ENCODE measurements around the gene SREK1. TPM values are rescaled to one million over a fixed set of nuclear protein-coding genes. Genes with fewer than 3 reads are reported as not detected.
A peak's percentile ranks its signal among the peaks of the same experiment; 100 is the strongest.
"Not testable (repeated sequence)": the region's sequence is repeated elsewhere in the genome, so short reads cannot be mapped to it uniquely, and the experiment has no call there.

Gene SREK1
- total and polyA plus RNA-seq, 9 of the 15 experiments (the other 6 are each of a cell fraction or from before 2014, with no cell fraction given), result 40.8 to 128 (median 81.9) TPM

DNA sequence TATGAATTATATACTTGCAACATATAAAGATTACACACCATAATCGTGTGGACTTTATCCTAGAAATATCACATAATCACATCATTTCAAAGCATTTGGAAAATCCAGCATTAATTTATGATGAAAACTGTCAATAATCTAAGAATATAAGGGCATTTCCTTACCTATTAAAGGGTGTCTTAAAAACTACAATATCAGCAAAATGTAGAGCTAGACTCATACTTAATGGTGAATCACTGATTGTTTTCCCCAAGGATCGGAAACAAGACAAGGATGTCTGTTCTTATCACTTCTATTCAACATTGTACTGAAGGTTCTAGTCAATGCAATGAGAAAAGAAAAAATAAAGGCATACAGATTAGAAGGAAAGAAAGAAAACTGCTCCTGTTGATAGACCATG lies 8.0 kb upstream of the SREK1 start:
- BruUV-seq (replicated peaks), result no TSS peak
- Histone ChIP-seq H3K9me1 (ENCODE audit: control insufficient read depth, insufficient read depth, low read length) (no peaks in the 10 kb centered on the region), H3K27ac (ENCODE audit: extremely low read depth, low read depth, low read length) (no peak overlapping the region), H3K4me3 (no peak overlapping the region), H3K79me2 (ENCODE audit: control insufficient read depth, insufficient read depth, low read length) (no peaks in the 10 kb centered on the region), H3K4me1 (replicated peaks in 1 of 2; ENCODE audit: control insufficient read depth in 2 of 2, insufficient read depth in 2 of 2, low read length in 2 of 2) (peaks cover 0 to 11% of the 10 kb centered on the region in 2 experiments; a peak in 4 of 5 replicates), H3K36me3 (ENCODE audit: control insufficient read depth, insufficient read depth, low read length) (no peaks in the 10 kb centered on the region), H3K4me2 (ENCODE audit: insufficient read depth, low read length) (no peak overlapping the region), H3K9me3 (replicated peaks; ENCODE audit: control insufficient read depth, insufficient read depth, low read depth, low read length) (no peaks in the 10 kb centered on the region), H4K20me1 (replicated peaks; ENCODE audit: control insufficient read depth, insufficient read depth, low read length) (no peaks in the 10 kb centered on the region), H3K9ac (ENCODE audit: insufficient read depth in 1 of 2, low read depth in 2 of 2, low read length in 2 of 2) (no peak overlapping the region), H2AFZ (ENCODE audit: low read depth, low read length) (no peak overlapping the region), H3K27me3 (ENCODE audit: control insufficient read depth in 2 of 2, insufficient read depth in 2 of 2, low read length in 2 of 2) (no peaks in the 10 kb centered on the region)
- WGBS (ENCODE audit: insufficient coverage, low coverage, missing lambda C conversion rate), result 40% methylated on average over 2 of the region's 2 CpGs
- ATAC-seq (no peak), DNase-seq (ENCODE audit: extremely low read depth in 1 of 4, low spot score in 3 of 4) (no peak), FAIRE-seq (no peak)
- in situ Hi-C loops (cut with MboI), result no loop called here
- CTCF ChIA-PET (ENCODE audit: low intra/inter-chr PET ratio), result no interaction called here
- POLR2A ChIA-PET, result no interaction called here
- TF ChIP-seq C11orf30 (IDR thresholded peaks at IDR 0.05; ENCODE audit: low read depth), result peak; percentile 71
- TF ChIP-seq MAFK (IDR thresholded peaks at IDR 0.05; ENCODE audit: low read length), result peak; percentile 37; the same call in 1 of the 2 replicates
- peak; percentile 83 for TF ChIP-seq ZNF316 (IDR thresholded peaks at IDR 0.05)
- no peak for TF ChIP-seq ZNF311 (CRISPR knock-in tag; IDR thresholded peaks at IDR 0.05)
- TF ChIP-seq MAFF (IDR thresholded peaks at IDR 0.05; ENCODE audit: low read length), result peak; percentile 55
- TF ChIP-seq, protein P1, sequence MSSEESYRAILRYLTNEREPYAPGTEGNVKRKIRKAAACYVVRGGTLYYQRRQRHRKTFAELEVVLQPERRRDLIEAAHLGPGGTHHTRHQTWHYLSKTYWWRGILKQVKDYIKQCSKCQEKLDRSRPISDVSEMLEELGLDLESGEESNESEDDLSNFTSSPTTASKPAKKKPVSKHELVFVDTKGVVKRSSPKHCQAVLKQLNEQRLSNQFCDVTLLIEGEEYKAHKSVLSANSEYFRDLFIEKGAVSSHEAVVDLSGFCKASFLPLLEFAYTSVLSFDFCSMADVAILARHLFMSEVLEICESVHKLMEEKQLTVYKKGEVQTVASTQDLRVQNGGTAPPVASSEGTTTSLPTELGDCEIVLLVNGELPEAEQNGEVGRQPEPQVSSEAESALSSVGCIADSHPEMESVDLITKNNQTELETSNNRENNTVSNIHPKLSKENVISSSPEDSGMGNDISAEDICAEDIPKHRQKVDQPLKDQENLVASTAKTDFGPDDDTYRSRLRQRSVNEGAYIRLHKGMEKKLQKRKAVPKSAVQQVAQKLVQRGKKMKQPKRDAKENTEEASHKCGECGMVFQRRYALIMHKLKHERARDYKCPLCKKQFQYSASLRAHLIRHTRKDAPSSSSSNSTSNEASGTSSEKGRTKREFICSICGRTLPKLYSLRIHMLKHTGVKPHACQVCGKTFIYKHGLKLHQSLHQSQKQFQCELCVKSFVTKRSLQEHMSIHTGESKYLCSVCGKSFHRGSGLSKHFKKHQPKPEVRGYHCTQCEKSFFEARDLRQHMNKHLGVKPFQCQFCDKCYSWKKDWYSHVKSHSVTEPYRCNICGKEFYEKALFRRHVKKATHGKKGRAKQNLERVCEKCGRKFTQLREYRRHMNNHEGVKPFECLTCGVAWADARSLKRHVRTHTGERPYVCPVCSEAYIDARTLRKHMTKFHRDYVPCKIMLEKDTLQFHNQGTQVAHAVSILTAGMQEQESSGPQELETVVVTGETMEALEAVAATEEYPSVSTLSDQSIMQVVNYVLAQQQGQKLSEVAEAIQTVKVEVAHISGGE (CRISPR knock-in tag; IDR thresholded peaks at IDR 0.05), result no peak
- intact Hi-C loops (cut with micrococcal nuclease), result no loop called here

DNA sequence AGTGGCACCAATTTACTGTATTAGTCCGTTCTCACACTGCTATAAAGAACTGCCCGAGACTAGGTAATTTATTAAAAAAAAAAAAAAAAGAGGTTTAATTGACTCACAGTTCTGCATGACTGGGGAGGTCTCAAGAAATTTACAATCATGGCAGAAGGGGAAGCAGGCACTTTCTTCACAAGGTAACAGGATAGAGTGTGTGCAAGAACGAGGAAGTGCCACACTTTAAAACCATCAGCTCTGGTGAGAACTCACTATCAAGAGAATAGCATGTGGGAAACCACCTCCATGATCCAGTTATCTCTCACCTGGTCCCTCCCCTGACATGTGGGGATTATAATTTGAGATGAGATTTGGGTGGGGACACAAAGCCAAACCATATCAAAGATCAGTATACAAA lies 7.2 kb upstream of the SREK1 start:
- H3K4me3 ChIP-seq; H4K20me1 ChIP-seq (replicated peaks; ENCODE audit: control insufficient read depth, insufficient read depth, low read length); in situ Hi-C loops (cut with MboI); H3K9me1 ChIP-seq (ENCODE audit: control insufficient read depth, insufficient read depth, low read length); H3K9me3 ChIP-seq (replicated peaks; ENCODE audit: control insufficient read depth, insufficient read depth, low read depth, low read length); H2AFZ ChIP-seq (ENCODE audit: low read depth, low read length); H3K4me2 ChIP-seq (ENCODE audit: insufficient read depth, low read length); H3K9ac ChIP-seq (ENCODE audit: insufficient read depth in 1 of 2, low read depth in 2 of 2, low read length in 2 of 2); H3K79me2 ChIP-seq (ENCODE audit: control insufficient read depth, insufficient read depth, low read length); intact Hi-C loops (cut with micrococcal nuclease); H3K36me3 ChIP-seq (ENCODE audit: control insufficient read depth, insufficient read depth, low read length); ATAC-seq; DNase-seq (ENCODE audit: extremely low read depth in 1 of 4, low spot score in 3 of 4); H3K27ac ChIP-seq (ENCODE audit: extremely low read depth, low read depth, low read length); FAIRE-seq; CTCF ChIA-PET (ENCODE audit: low intra/inter-chr PET ratio); BruUV-seq (replicated peaks); H3K27me3 ChIP-seq (ENCODE audit: control insufficient read depth in 2 of 2, insufficient read depth in 2 of 2, low read length in 2 of 2): not testable (repeated sequence)
- peaks cover 0 to 14% of the 10 kb centered on the region in 2 experiments; a peak in 4 of 5 replicates for H3K4me1 ChIP-seq (replicated peaks in 1 of 2; ENCODE audit: control insufficient read depth in 2 of 2, insufficient read depth in 2 of 2, low read length in 2 of 2)
- POLR2A ChIA-PET, result interaction anchor here (0.6 kb wide), 1 partner anchor 115 kb away, joined by 3 read pairs; no protein-coding TSS in a partner anchor
- WGBS (ENCODE audit: insufficient coverage, low coverage, missing lambda C conversion rate), result 69% methylated on average over 3 of the region's 3 CpGs
